ENCODE data around the gene GNA14. TPM values are rescaled to one million over a fixed set of nuclear protein-coding genes. Genes with fewer than 3 reads are reported as not detected.

The GNA14 gene
- total and polyA plus RNA-seq, 2 experiments from 2014 or later, result 3.9 to 10.5 TPM

DNA sequence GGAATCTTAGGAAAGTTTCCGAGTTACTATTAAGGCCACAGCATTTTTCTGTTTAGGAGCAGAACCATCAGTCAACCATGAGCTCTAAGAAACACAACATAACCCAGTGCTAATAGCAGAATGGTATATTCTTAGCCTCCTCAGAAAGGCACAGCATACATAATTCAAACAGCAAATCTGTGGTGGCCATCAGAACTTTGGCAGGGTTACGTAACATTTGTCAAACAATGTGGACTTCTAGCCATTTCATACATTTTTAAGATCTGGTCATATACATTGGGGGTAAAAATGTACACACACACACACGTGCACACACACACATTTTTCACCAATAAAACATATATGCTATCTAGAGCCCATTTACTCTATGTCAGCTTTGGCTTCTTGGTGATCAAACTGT, 225.2 kb downstream of the GNA14 start:
- peaks cover 2% of the 10 kb centered on the region for H3K27me3 Mint-ChIP-seq (ENCODE audit: insufficient read depth, low read depth, poor library complexity)
- Histone ChIP-seq H2AFZ (no peak overlapping the region), H3K4me1 (ENCODE audit: insufficient read depth) (no peaks in the 10 kb centered on the region), H3K4me2 (no peak overlapping the region), H3K27me3 (ENCODE audit: insufficient read depth) (no peaks in the 10 kb centered on the region), H3F3A (replicated peaks; ENCODE audit: low read depth) (no peaks in the 10 kb centered on the region), H3K9me2 (ENCODE audit: insufficient read depth) (no peaks in the 10 kb centered on the region), H4K20me1 (replicated peaks; ENCODE audit: insufficient read depth) (no peaks in the 10 kb centered on the region), H3K4me3 (no peak overlapping the region), H3K79me2 (replicated peaks; ENCODE audit: insufficient read depth) (no peaks in the 10 kb centered on the region), H3K36me3 (ENCODE audit: insufficient read depth) (no peaks in the 10 kb centered on the region), H3K27ac (ENCODE audit: low read depth) (no peak overlapping the region)
- TF ChIP-seq NANOG (IDR thresholded peaks at IDR 0.05; ENCODE audit: borderline replicate concordance), result no peak
- TF ChIP-seq EZH2phosphoT487 (IDR thresholded peaks at IDR 0.05; ENCODE audit: unreplicated experiment), result no peak
- no peak for TF ChIP-seq ZNF331 (CRISPR knock-in tag; IDR thresholded peaks at IDR 0.05; ENCODE audit: low read depth)
- TF ChIP-seq CREB1 (CRISPR knock-in tag; IDR thresholded peaks at IDR 0.05; ENCODE audit: low read depth), result no peak
- TF ChIP-seq ZNF462 (CRISPR knock-in tag; IDR thresholded peaks at IDR 0.05), result no peak
- TF ChIP-seq ETS1 (IDR thresholded peaks at IDR 0.05), result no peak
- TF ChIP-seq ZNF114 (CRISPR knock-in tag; IDR thresholded peaks at IDR 0.05), result no peak
- no peak overlapping the region for H3K27ac Mint-ChIP-seq
- ATAC-seq (no peak), DNase-seq (ENCODE audit: low spot score) (no peak)
- peaks cover 6% of the 10 kb centered on the region; the same call in 2 of the 3 replicates for H3K4me1 Mint-ChIP-seq
- H3K36me3 Mint-ChIP-seq (ENCODE audit: low read depth), result peaks cover 21% of the 10 kb centered on the region
- H3K9me3 Mint-ChIP-seq, result no peaks in the 10 kb centered on the region
- H3K4me3 Mint-ChIP-seq, result no peak overlapping the region

Measured in GM23338 (cell line).